Measurements from ENCODE around the gene PWWP2B.
"Not testable (repeated sequence)": the region's sequence is repeated elsewhere in the genome, so short reads cannot be mapped to it uniquely, and the experiment has no call there.

PWWP2B gene

DNA sequence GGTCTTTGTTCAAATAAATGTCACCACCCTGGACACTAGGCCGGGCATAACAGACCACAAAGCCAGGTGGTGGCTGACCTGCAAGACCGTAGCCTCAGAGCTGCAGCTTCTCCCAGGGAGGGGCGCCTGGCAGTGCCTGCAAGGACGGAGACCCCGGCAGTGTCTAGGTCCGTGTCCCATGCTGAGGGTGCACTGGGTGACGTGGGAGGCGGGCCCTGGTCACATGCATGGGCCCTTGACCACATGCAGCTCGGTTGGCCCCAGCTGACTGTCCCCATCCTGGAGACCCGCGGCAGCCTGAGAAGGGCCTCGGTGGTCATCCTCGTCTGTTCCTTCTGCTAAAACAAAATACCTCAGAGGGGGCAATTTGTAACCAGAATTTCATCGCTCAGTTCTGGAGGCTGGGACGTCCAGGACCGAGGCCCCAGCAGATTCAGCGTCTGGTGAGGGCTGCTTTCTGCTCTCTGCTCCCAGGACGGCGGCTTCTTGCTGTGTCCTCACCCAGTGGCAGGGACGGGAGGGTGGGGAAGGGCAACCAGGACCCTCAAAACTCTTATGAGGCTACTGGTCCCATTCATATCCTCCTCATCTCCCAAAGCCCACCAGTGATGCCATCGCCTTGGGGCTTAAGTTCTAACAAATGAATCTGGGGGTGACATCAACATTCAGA, 36.8 kb downstream of the PWWP2B start:
- no peak for DNase-seq (ENCODE audit: low read depth)

GRCh38 chr10:132434405-132435005, 37.5 kb downstream of the PWWP2B start:
- DNase-seq (ENCODE audit: low read depth), result no peak

DNA sequence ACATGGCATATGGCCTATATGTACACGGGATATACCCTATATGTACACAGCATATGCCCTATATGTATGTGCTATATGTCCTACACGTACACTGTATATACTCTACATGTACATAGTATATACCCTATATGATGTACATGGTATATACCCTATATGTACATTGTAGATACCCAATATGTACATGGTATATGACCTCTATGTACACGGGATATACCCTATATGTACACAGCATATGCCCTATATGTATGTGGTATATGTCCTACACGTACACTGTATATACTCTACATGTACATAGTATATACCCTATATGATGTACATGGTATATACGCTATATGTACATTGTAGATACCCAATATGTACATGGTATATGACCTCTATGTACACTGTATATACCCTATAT, 38.3 kb downstream of the PWWP2B start:
- not testable (repeated sequence) for DNase-seq (ENCODE audit: low read depth)

DNA sequence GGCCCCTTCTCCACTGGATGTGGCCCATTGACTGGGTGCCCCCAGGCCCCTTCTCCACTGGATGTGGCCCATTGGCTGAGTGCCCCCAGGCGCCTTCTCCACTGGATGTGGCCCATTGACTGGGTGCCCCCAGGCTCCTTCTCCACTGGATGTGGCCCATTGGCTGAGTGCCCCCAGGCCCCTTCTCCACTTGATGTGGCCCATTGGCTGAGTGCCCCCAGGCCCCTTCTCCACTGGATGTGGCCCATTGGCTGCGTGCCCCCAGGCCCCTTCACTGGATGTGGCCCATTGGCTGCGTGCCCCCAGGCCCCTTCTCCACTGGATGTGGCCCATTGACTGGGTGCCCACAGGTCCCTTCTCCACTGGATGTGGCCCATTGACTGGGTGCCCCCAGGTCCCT, 39.1 kb downstream of the PWWP2B start:
- DNase-seq (ENCODE audit: low read depth), result not testable (repeated sequence)

- DNase-seq (ENCODE audit: low read depth), result no peak
These were observed 39.9 kb downstream of the PWWP2B start for GRCh38 chr10:132436861-132437410.

DNA sequence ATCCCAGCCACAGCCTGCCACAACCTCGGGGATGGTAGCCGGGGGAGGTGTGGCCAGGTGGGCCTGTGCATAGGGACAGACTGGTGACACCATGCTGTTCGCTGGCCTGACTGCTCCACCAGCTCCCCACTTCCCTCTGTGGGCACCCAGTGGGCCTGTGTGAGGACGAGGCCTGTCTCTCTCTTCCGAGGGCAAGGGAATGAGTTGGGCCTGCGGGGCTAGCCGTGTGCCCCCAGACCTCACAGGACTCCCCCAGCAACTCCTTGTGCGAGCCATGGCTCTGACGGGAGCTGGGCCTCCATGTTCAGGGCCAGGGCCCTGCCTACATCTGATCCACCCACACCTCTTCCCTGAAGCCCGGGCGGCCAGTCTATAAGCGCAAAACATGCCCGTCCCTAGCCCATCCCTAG, 40.5 kb downstream of the PWWP2B start:
- DNase-seq (ENCODE audit: low read depth), result no peak

- no peak for DNase-seq (ENCODE audit: low read depth)
These were observed 41.4 kb downstream of the PWWP2B start for GRCh38 chr10:132438091-132439024.

GRCh38 chr10:132439025-132439388, 42.0 kb downstream of the PWWP2B start:
- DNase-seq (ENCODE audit: low read depth), result no peak

- no peak for DNase-seq (ENCODE audit: low read depth)
These were observed 42.6 kb downstream of the PWWP2B start for GRCh38 chr10:132439424-132440163.

DNA sequence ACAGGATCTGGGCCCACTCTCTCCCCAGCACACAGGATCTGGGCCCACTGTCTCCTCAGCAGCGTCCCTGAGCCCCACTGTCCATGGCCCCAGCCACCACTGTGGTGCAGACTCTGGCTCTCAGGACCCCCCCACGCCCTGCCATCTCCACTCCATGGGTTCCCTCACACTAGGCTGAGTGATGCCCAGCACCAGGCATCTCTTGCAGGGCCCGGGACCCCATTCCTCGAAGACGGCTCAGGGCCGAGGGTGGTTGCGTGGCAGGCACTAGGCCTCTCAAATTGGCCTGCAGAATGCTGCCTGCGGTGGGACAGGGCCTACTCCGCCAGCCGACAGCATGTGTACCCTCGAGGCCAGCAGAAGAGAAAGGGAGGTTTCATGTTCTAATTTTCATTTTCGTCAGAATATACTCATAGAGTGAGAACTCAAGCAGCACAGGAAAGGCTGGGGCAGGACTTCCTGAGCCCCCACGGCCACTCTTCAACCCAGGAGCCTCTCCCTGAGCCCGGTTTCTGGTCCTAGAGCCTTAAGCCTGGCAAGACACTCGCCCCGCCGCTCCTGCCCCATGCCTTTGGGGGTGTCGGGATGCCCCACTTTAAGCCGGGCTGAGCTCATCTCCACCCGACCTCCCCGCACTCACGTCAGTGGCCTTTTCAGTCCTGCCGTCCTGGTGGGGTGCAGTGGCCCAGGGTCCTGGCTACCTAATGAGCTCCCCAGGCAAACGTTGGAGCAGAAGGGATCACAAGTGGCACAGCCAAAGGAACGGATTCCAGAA, 44.0 kb downstream of the PWWP2B start:
- DNase-seq (ENCODE audit: low read depth), result no peak

GRCh38 chr10:132441818-132442524, 45.0 kb downstream of the PWWP2B start:
- DNase-seq (ENCODE audit: low read depth), result no peak

GRCh38 chr10:132442636-132443035, 45.6 kb downstream of the PWWP2B start:
- no peak for DNase-seq (ENCODE audit: low read depth)

- no peak for DNase-seq (ENCODE audit: low read depth)
These were observed 46.6 kb downstream of the PWWP2B start for GRCh38 chr10:132443605-132443982.

GRCh38 chr10:132443983-132444876, 47.2 kb downstream of the PWWP2B start:
- DNase-seq (ENCODE audit: low read depth), result no peak

GRCh38 chr10:132444877-132445351, 47.9 kb downstream of the PWWP2B start:
- no peak for DNase-seq (ENCODE audit: low read depth)

DNA sequence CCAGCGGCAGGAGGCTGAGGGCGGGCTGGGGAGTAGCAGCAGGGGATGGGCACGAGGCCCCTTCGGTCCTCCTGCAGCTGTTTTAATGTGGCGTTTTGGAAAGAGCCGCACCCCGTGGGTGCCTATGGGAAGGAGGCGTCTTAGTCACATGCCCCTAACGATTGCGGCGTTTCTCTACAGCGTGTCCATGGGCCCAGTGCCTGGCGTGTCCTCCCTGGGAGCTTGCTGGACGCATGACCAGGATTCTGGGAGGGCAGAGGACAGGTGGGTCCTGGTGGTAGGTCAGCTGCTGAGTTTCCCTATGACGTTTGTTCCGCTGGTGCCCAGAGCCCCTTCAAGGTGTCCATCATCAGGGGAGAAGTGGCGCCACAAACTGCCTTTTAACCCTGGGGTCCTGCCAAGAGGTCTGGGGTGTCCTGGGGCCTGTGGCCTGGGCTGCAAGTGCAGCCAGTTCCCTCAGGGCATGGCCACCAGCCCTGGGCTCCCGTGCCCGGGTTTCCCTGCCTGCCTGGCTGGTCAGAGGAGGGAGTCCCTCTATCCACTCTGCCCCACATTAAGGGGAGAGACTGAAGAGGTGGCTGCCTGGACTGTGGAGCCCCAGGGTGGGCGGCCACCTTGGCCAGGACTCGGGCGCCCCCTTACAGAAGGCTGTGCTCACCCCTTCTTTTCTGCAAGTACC, 48.7 kb downstream of the PWWP2B start:
- no peak for DNase-seq (ENCODE audit: low read depth)

DNA sequence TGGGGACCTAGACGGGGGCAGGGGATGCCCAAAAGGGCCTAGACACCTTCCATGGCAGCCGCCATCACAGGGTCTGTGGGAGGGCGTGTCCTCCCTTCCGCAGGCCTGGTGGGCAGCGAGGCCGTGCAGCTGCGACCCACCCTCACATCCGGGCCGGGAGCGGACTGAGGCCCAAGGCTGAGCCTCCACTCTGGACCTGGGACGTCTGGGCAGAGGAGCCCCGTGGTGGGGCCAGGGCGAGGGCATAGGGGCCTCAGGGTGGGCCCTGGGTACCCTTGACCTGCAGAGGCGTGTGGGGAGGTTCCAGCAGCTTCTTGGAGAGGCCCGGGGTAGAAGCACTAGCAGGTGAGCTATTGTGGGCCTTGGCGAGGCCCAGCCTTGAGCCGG, 49.2 kb downstream of the PWWP2B start:
- no peak for DNase-seq (ENCODE audit: low read depth)

DNA sequence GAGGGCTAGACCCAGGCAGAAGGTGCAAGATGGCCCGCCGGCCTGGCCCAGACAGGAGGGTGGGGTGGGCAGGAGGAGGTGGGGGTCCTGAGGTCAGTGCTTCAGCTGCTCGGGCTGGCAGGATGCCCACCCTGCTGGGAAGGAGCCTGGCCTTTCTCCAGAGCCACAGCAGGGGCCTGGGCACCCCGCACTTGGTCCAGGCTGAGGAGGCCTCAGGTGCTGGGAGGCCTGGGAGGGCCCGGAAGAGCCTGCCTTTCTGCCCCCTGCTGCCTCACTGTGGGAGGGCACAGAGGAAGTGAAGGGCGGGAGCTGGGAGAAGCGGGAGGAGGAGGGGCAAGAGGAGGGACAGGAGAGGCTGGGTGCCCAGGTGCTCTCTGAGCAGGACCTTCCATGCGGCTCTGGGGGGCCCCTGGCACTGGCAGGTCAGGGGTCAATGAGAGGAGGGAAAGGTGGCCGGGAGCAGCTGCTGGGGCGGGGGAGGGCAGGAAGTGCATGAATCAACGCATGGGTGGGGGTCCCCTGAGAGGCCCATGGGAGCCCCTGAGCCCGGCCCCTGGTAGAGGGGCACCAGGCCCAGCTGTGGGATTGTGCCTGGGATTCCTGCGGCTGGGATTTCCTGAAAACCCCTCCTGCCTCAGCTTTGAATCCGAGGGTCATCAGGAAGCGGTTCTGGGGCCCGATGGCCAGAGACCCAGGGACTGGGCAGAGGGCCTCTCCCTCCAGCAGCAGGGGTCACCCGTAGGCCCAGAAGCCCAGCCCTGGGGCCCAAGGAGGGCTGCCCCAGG, 49.9 kb downstream of the PWWP2B start:
- no peak for DNase-seq (ENCODE audit: low read depth)

Measured in HS-27A (cell line).